Ishikawa (cell line): ENCODE measurements around the gene KAT2B.

ENCODE experiments used
- NFIC ChIP-seq: IDR thresholded peaks from 2 replicates; pipeline ENCODE4 v1.6.1; 2012
- TAF1 ChIP-seq: IDR thresholded peaks from 2 replicates; pipeline ENCODE4 v1.6.1; 2012; ENCODE audit warnings: low read depth, mild to moderate bottlenecking

Gene KAT2B

GRCh38 chr3:20201143-20201542, 160.9 kb downstream of the KAT2B start:
- no peak for TF ChIP-seq NFIC
- TF ChIP-seq TAF1 = no peak
